NB4 (cell line): ENCODE measurements around the gene NLGN3.

Source experiments
- TF ChIP-seq, protein P1 (sequence below): IDR thresholded peaks from 2 replicates; pipeline ENCODE4 v1.6.1; 2011; ENCODE audit warnings: low read depth, low read length
- TF ChIP-seq, protein P2 (sequence below): IDR thresholded peaks from one replicate; pipeline ENCODE4 v1.5.1; 2012; ENCODE audit warnings: low read depth, low read length

DNA sequence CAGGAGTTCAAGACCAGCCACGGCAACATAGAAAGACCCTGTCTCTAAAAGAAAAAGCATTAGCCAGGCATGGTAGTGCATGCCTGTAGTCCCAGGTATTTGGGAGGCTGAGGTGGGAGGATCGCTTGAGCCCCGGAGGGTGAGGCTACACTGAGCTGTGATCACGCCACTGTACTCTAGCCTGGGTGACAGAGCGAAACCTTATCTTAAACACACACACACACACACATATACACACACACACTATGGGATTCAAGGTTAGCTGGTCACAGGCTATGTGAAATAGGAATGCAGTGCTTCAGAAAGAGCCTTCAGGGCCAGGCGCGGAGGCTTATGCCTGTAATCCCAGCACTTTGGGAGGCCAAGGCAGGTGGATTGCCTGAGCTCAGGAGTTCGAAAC is 23.5 kb downstream of the NLGN3 start:
- TF ChIP-seq, protein P1, sequence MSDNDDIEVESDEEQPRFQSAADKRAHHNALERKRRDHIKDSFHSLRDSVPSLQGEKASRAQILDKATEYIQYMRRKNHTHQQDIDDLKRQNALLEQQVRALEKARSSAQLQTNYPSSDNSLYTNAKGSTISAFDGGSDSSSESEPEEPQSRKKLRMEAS: no peak
- TF ChIP-seq, protein P2, sequence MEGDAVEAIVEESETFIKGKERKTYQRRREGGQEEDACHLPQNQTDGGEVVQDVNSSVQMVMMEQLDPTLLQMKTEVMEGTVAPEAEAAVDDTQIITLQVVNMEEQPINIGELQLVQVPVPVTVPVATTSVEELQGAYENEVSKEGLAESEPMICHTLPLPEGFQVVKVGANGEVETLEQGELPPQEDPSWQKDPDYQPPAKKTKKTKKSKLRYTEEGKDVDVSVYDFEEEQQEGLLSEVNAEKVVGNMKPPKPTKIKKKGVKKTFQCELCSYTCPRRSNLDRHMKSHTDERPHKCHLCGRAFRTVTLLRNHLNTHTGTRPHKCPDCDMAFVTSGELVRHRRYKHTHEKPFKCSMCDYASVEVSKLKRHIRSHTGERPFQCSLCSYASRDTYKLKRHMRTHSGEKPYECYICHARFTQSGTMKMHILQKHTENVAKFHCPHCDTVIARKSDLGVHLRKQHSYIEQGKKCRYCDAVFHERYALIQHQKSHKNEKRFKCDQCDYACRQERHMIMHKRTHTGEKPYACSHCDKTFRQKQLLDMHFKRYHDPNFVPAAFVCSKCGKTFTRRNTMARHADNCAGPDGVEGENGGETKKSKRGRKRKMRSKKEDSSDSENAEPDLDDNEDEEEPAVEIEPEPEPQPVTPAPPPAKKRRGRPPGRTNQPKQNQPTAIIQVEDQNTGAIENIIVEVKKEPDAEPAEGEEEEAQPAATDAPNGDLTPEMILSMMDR: no peak
